HEK293 (cell line): ENCODE results near the gene CAPN12.

Experiments
- CTCF ChIP-seq: fragments of 450-650 bp; formaldehyde crosslinking; IDR thresholded peaks from 2 replicates; pipeline ENCODE4 v1.5.1; 2016; ENCODE audit warnings: missing biosample characterization, missing genetic modification characterization
- GLIS2 ChIP-seq: fragments of 450-650 bp; formaldehyde crosslinking; IDR thresholded peaks from 2 replicates; pipeline ENCODE4 v1.5.1; 2016; ENCODE audit warnings: missing biosample characterization, missing genetic modification characterization
- HOXA7 ChIP-seq: sonication (generic); formaldehyde crosslinking; IDR thresholded peaks from 2 replicates; pipeline ENCODE4 v1.8.1; 2022; ENCODE audit warnings: missing genetic modification reagents, borderline replicate concordance
- MYNN ChIP-seq: fragments of 450-650 bp; formaldehyde crosslinking; IDR thresholded peaks from 2 replicates; pipeline ENCODE4 v1.5.1; 2016; ENCODE audit warnings: missing biosample characterization, missing genetic modification characterization, borderline replicate concordance
- SCRT1 ChIP-seq: fragments of 450-650 bp; formaldehyde crosslinking; IDR thresholded peaks from 2 replicates; pipeline ENCODE4 v1.5.1; 2016; ENCODE audit warnings: missing biosample characterization, missing genetic modification characterization, borderline replicate concordance
- TRIM28 ChIP-seq: IDR thresholded peaks from 2 replicates; pipeline ENCODE4 v1.6.1; 2011; ENCODE audit warnings: low read length, control low read depth, borderline replicate concordance
- ZBTB1 ChIP-seq: fragments of 450-650 bp; formaldehyde crosslinking; IDR thresholded peaks from 2 replicates; pipeline ENCODE4 v1.5.1; 2016; ENCODE audit warnings: missing biosample characterization, missing genetic modification characterization
- ZNF24 ChIP-seq: fragments of 450-650 bp; formaldehyde crosslinking; IDR thresholded peaks from 2 replicates; pipeline ENCODE4 v1.5.1; 2016; ENCODE audit warnings: missing biosample characterization, missing genetic modification characterization
- ZNF449 ChIP-seq: fragments of 450-650 bp; formaldehyde crosslinking; IDR thresholded peaks from 2 replicates; pipeline ENCODE4 v1.5.1; 2017; ENCODE audit warnings: missing biosample characterization, mild to moderate bottlenecking, missing genetic modification characterization, moderate library complexity
- ZNF626 ChIP-seq: fragments of 450-650 bp; sonication (Bioruptor Pico); formaldehyde crosslinking; IDR thresholded peaks from 2 replicates; pipeline ENCODE4 v1.5.1; 2018; ENCODE audit warnings: missing biosample characterization, missing genetic modification characterization, inconsistent platforms
- ZNF645 ChIP-seq: fragments of 450-650 bp; formaldehyde crosslinking; IDR thresholded peaks from 2 replicates; pipeline ENCODE4; 2016; ENCODE audit warnings: missing biosample characterization, missing genetic modification characterization

GRCh38 chr19:38784224-38784623, 40.0 kb upstream of the CAPN12 start:
- TF ChIP-seq CTCF (tag by site-specific recombination) (no peak), ZNF645 (tag by site-specific recombination) (no peak), ZBTB1 (no peak), HOXA7 (no peak), SCRT1 (tag by site-specific recombination) (no peak), ZNF24 (tag by site-specific recombination) (no peak), TRIM28 (no peak), MYNN (no peak), ZNF449 (tag by site-specific recombination) (no peak), GLIS2 (no peak), ZNF626 (tag by site-specific recombination) (no peak)
